ENCODE results near the gene SCN3A. TPM values are rescaled to one million over a fixed set of nuclear protein-coding genes. Genes with fewer than 3 reads are reported as not detected.

Gene SCN3A
- polyA plus RNA-seq, 1 experiment, result 0.17 TPM

GRCh38 chr2:165058476-165059265 lies 145.2 kb downstream of the SCN3A start:
- POLR2A ChIA-PET, result no interaction called here
- no peak for TF ChIP-seq CTCF (IDR thresholded peaks at IDR 0.05; ENCODE audit: low read depth, low read length)
- no peak overlapping the region for H3K27ac ChIP-seq (ENCODE audit: low read depth, low read length)
- H3K27me3 ChIP-seq (ENCODE audit: control insufficient read depth, insufficient read depth, low read length), result no peaks in the 10 kb centered on the region
- DNase-seq (ENCODE audit: low read depth, low spot score), result no peak
- H3K9me3 ChIP-seq (ENCODE audit: control insufficient read depth, insufficient read depth, low read length), result no peaks in the 10 kb centered on the region
- CTCF ChIA-PET, result interaction anchor here (1.0 kb wide), 1 partner anchor 145 kb away, joined by 4 read pairs; the partner anchor contains the start of gene SCN3A
- no peak overlapping the region for H3K4me3 ChIP-seq (ENCODE audit: low read depth, low read length)

- POLR2A ChIA-PET, result no interaction called here
- no peak overlapping the region for H3K27ac ChIP-seq (ENCODE audit: low read depth, low read length)
- TF ChIP-seq CTCF (IDR thresholded peaks at IDR 0.05; ENCODE audit: low read depth, low read length), result no peak
- no peaks in the 10 kb centered on the region for H3K27me3 ChIP-seq (ENCODE audit: control insufficient read depth, insufficient read depth, low read length)
- no peak for DNase-seq (ENCODE audit: low read depth, low spot score)
- H3K4me3 ChIP-seq (ENCODE audit: low read depth, low read length), result no peak overlapping the region
- no peaks in the 10 kb centered on the region for H3K9me3 ChIP-seq (ENCODE audit: control insufficient read depth, insufficient read depth, low read length)
- CTCF ChIA-PET, result no interaction called here
Observed at GRCh38 chr2:165057931-165058330, 145.9 kb downstream of the SCN3A start.

- POLR2A ChIA-PET, result no interaction called here
- no peak for DNase-seq (ENCODE audit: low read depth, low spot score)
- no peaks in the 10 kb centered on the region for H3K27me3 ChIP-seq (ENCODE audit: control insufficient read depth, insufficient read depth, low read length)
- H3K9me3 ChIP-seq (ENCODE audit: control insufficient read depth, insufficient read depth, low read length), result no peaks in the 10 kb centered on the region
- no peak overlapping the region for H3K4me3 ChIP-seq (ENCODE audit: low read depth, low read length)
- no peak overlapping the region for H3K27ac ChIP-seq (ENCODE audit: low read depth, low read length)
- CTCF ChIA-PET, result interaction anchor here (1.0 kb wide), 1 partner anchor 41 kb away, joined by 3 read pairs; no protein-coding TSS in a partner anchor
- no peak for TF ChIP-seq CTCF (IDR thresholded peaks at IDR 0.05; ENCODE audit: low read depth, low read length)
Observed at GRCh38 chr2:165057308-165057707, 146.5 kb downstream of the SCN3A start.

GRCh38 chr2:165056564-165056963 lies 147.3 kb downstream of the SCN3A start:
- no peaks in the 10 kb centered on the region for H3K9me3 ChIP-seq (ENCODE audit: control insufficient read depth, insufficient read depth, low read length)
- H3K27me3 ChIP-seq (ENCODE audit: control insufficient read depth, insufficient read depth, low read length), result no peaks in the 10 kb centered on the region
- ChIA-PET POLR2A (no interaction called here), CTCF (interaction anchor here (1.0 kb wide), 1 partner anchor 40 kb away, joined by 3 read pairs; no protein-coding TSS in a partner anchor)
- H3K4me3 ChIP-seq (ENCODE audit: low read depth, low read length), result no peak overlapping the region
- DNase-seq (ENCODE audit: low read depth, low spot score), result no peak
- H3K27ac ChIP-seq (ENCODE audit: low read depth, low read length), result no peak overlapping the region
- TF ChIP-seq CTCF (IDR thresholded peaks at IDR 0.05; ENCODE audit: low read depth, low read length), result no peak

- POLR2A ChIA-PET, result no interaction called here
- Histone ChIP-seq H3K27ac (ENCODE audit: low read depth, low read length) (no peak overlapping the region), H3K4me3 (ENCODE audit: low read depth, low read length) (no peak overlapping the region), H3K9me3 (ENCODE audit: control insufficient read depth, insufficient read depth, low read length) (no peaks in the 10 kb centered on the region), H3K27me3 (ENCODE audit: control insufficient read depth, insufficient read depth, low read length) (no peaks in the 10 kb centered on the region)
- no peak for TF ChIP-seq CTCF (IDR thresholded peaks at IDR 0.05; ENCODE audit: low read depth, low read length)
- no peak for DNase-seq (ENCODE audit: low read depth, low spot score)
- CTCF ChIA-PET, result no interaction called here
Observed at GRCh38 chr2:165055082-165055851, 148.6 kb downstream of the SCN3A start.
